ENCODE results near the gene HCFC1R1. TPM values are rescaled to one million over a fixed set of nuclear protein-coding genes. Genes with fewer than 3 reads are reported as not detected.

HCFC1R1 gene
- total RNA-seq, 1 experiment from 2014 or later, result 61.3 TPM

DNA sequence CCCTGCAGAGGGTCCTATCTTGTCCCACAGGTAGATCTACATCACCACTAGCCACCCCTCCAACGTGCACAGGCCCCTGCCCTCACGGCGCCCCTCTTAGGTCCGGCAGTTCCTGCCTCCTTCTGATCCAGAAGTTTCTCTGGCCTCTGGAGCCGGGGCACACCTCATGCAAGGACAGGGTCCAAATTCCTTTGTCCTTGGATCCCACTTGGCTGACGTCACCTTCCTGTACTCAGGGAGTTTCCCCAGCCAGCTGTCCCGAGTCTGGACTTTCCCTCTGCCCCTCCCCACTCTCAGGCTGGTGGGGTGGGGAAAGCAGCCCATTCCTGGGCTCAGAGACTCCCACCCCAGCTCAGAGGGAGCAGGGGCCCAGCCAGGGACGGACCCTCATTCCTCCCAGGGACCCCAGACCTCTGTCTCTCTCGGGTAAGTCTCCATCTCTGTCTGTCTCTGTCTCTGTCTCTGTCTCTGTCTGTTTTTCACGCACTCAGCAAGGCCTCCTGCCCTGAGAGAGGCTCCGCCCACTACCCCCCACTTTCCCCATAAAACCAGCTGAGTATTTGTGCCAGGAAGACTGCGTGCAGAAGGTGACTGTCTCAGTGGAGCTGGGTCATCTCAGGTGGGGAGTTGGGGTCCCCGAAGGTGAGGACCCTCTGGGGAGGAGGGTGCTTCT, 41.5 kb upstream of the HCFC1R1 start, which contains the start of gene IL32:
Gene IL32 (plus strand): TSS at position 572 of the 673 bp plus-strand sequence. CDS start 172 bp downstream, outside the sequence.
- Histone ChIP-seq H3K14ac (ENCODE audit: insufficient read depth, low read length) (no peak within 1 kb of the TSS), H4K91ac (ENCODE audit: insufficient read length, low read depth, low read length) (peak within 1 kb of the TSS; percentile 14), H2BK15ac (ENCODE audit: low read depth, low read length) (no peak within 1 kb of the TSS), H3T11ph (ENCODE audit: low read length) (peak within 1 kb of the TSS; percentile 46), H2BK20ac (ENCODE audit: low read depth, low read length, poor library complexity, severe bottlenecking) (no peak within 1 kb of the TSS), H4K20me1 (ENCODE audit: control insufficient read depth, insufficient read depth, insufficient read length) (no peaks in the 10 kb centered on the region), H3K56ac (ENCODE audit: insufficient read length, low read depth, low read length) (no peak within 1 kb of the TSS), H3K9ac (ENCODE audit: extremely low read depth, insufficient read length, low read length) (no peak within 1 kb of the TSS), H4K8ac (replicated peaks; ENCODE audit: insufficient read length, low read depth, low read length) (no peak within 1 kb of the TSS), H3K4me1 (ENCODE audit: insufficient read depth, low read length) (no peaks in the 10 kb centered on the region), H2BK120ac (ENCODE audit: low read depth, low read length, poor library complexity, severe bottlenecking) (no peak within 1 kb of the TSS), H2BK12ac (ENCODE audit: insufficient read length, low read depth, low read length) (no peak within 1 kb of the TSS), H3K27ac (ENCODE audit: insufficient read length, low read depth, low read length) (no peak within 1 kb of the TSS), H3K79me1 (ENCODE audit: insufficient read depth, low read depth, low read length, poor library complexity, severe bottlenecking) (no peaks in the 10 kb centered on the region), H3K27me3 (ENCODE audit: insufficient read depth, low read length) (no peaks in the 10 kb centered on the region), H3K79me2 (ENCODE audit: insufficient read depth, low read length) (no peaks in the 10 kb centered on the region), H2BK5ac (ENCODE audit: insufficient read length, low read length) (no peak within 1 kb of the TSS), H2AK5ac (ENCODE audit: insufficient read length, low read length) (no peak within 1 kb of the TSS), H3K4ac (ENCODE audit: low read depth, low read length) (peak within 1 kb of the TSS; percentile 23; the same call in 1 of the 2 replicates), H2AFZ (ENCODE audit: low read length) (no peak within 1 kb of the TSS), H3K9me3 (ENCODE audit: control insufficient read depth, low read depth, low read length) (no peaks in the 10 kb centered on the region), H4K5ac (ENCODE audit: insufficient read length, low read depth, low read length) (no peak within 1 kb of the TSS), H3K4me2 (ENCODE audit: insufficient read depth, insufficient read length, low read length) (no peak within 1 kb of the TSS), H3K23ac (ENCODE audit: insufficient read length, low read depth, low read length) (no peak within 1 kb of the TSS), H3K18ac (ENCODE audit: insufficient read length, low read depth, low read length) (peak within 1 kb of the TSS; percentile 73), H3K23me2 (ENCODE audit: insufficient read length, low read depth, low read length, poor library complexity, severe bottlenecking) (no peaks in the 10 kb centered on the region)
- TF ChIP-seq, protein P1, sequence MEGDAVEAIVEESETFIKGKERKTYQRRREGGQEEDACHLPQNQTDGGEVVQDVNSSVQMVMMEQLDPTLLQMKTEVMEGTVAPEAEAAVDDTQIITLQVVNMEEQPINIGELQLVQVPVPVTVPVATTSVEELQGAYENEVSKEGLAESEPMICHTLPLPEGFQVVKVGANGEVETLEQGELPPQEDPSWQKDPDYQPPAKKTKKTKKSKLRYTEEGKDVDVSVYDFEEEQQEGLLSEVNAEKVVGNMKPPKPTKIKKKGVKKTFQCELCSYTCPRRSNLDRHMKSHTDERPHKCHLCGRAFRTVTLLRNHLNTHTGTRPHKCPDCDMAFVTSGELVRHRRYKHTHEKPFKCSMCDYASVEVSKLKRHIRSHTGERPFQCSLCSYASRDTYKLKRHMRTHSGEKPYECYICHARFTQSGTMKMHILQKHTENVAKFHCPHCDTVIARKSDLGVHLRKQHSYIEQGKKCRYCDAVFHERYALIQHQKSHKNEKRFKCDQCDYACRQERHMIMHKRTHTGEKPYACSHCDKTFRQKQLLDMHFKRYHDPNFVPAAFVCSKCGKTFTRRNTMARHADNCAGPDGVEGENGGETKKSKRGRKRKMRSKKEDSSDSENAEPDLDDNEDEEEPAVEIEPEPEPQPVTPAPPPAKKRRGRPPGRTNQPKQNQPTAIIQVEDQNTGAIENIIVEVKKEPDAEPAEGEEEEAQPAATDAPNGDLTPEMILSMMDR (conservative IDR thresholded peaks at IDR 0.05), result no peak
- Mint-ChIP-seq H3K36me3 (ENCODE audit: insufficient read depth in 1 of 3, low read depth in 3 of 3) (no peaks in the 10 kb centered on the region; a peak in 2 of 7 replicates), H3K4me3 (peak within 1 kb of the TSS; percentile 20 to 24; a peak in 2 of 5 replicates), H3K27me3 (ENCODE audit: low read depth) (peaks cover 17% of the 10 kb centered on the region), H3K9me3 (no peaks in the 10 kb centered on the region; a peak in 1 of 5 replicates), H3K27ac (peak within 1 kb of the TSS in 1 of 3 experiments; percentile 90; a peak in 1 of 7 replicates), H3K4me1 (peaks cover 23% of the 10 kb centered on the region in 2 experiments)
- WGBS (ENCODE audit: extremely low coverage, insufficient read length, low lambda C conversion rate), result no CpG with 5 or more reads among the region's 13 CpGs
- no peak for DNase-seq

All from H9 (cell line).